ENCODE data around the gene MMP24.

The MMP24 gene

GRCh38 chr20:35216541-35216940, 9.9 kb upstream of the MMP24 start:
- no peaks in the 10 kb centered on the region for H4K20me1 ChIP-seq (ENCODE audit: control insufficient read depth, insufficient read depth, low read depth, low read length)
- H3K79me2 ChIP-seq (ENCODE audit: control insufficient read depth, low read length): no peaks in the 10 kb centered on the region
- TF ChIP-seq CTCF (IDR thresholded peaks at IDR 0.05; ENCODE audit: low read depth, low read length, poor library complexity, severe bottlenecking): no peak
- TF ChIP-seq EZH2phosphoT487 (IDR thresholded peaks at IDR 0.05; ENCODE audit: borderline replicate concordance, low read length): no peak
- no peaks in the 10 kb centered on the region for H3K9me2 ChIP-seq (replicated peaks; ENCODE audit: control insufficient read depth, low read length)
- H3K36me3 ChIP-seq (ENCODE audit: control insufficient read depth, low read length): no peaks in the 10 kb centered on the region
- no peaks in the 10 kb centered on the region for H3K9me3 ChIP-seq (ENCODE audit: control insufficient read depth, insufficient read depth, low read length)
- H3F3A ChIP-seq (ENCODE audit: control insufficient read depth, insufficient read depth): no peaks in the 10 kb centered on the region
- H3K27ac ChIP-seq (ENCODE audit: low read depth, low read length): no peak overlapping the region
- H3K4me2 ChIP-seq (ENCODE audit: low read length): no peak overlapping the region
- H3K4me1 ChIP-seq (ENCODE audit: control insufficient read depth, low read length): no peaks in the 10 kb centered on the region
- no peak overlapping the region for H3K4me3 ChIP-seq (ENCODE audit: low read length)
- H3K27me3 ChIP-seq (ENCODE audit: control insufficient read depth, low read length): 0 out of 2 replicates have a peak, but pooled peaks cover 3% of the 10 kb centered on the region

- Histone ChIP-seq H3K36me3 (ENCODE audit: control insufficient read depth, low read length) (no peaks in the 10 kb centered on the region), H3K4me2 (ENCODE audit: low read length) (no peak overlapping the region), H3K27me3 (ENCODE audit: control insufficient read depth, low read length) (peaks cover 42% of the 10 kb centered on the region), H3K9me2 (replicated peaks; ENCODE audit: control insufficient read depth, low read length) (no peaks in the 10 kb centered on the region), H3K79me2 (ENCODE audit: control insufficient read depth, low read length) (no peaks in the 10 kb centered on the region), H3K9me3 (ENCODE audit: control insufficient read depth, insufficient read depth, low read length) (no peaks in the 10 kb centered on the region), H3K4me1 (ENCODE audit: control insufficient read depth, low read length) (no peaks in the 10 kb centered on the region), H4K20me1 (ENCODE audit: control insufficient read depth, insufficient read depth, low read depth, low read length) (no peaks in the 10 kb centered on the region), H3F3A (ENCODE audit: control insufficient read depth, insufficient read depth) (no peaks in the 10 kb centered on the region), H3K27ac (ENCODE audit: low read depth, low read length) (no peak overlapping the region), H3K4me3 (ENCODE audit: low read length) (no peak overlapping the region)
- no peak for TF ChIP-seq EZH2phosphoT487 (IDR thresholded peaks at IDR 0.05; ENCODE audit: borderline replicate concordance, low read length)
- TF ChIP-seq CTCF (IDR thresholded peaks at IDR 0.05; ENCODE audit: low read depth, low read length, poor library complexity, severe bottlenecking): no peak
Observed at GRCh38 chr20:35223941-35224340, 2.5 kb upstream of the MMP24 start.

GRCh38 chr20:35224536-35224935, 2.0 kb upstream of the MMP24 start:
- Histone ChIP-seq H3K4me1 (ENCODE audit: control insufficient read depth, low read length) (no peaks in the 10 kb centered on the region), H3K9me3 (ENCODE audit: control insufficient read depth, insufficient read depth, low read length) (no peaks in the 10 kb centered on the region), H3K79me2 (ENCODE audit: control insufficient read depth, low read length) (no peaks in the 10 kb centered on the region), H3K4me2 (ENCODE audit: low read length) (no peak overlapping the region), H3F3A (ENCODE audit: control insufficient read depth, insufficient read depth) (no peaks in the 10 kb centered on the region), H3K27me3 (ENCODE audit: control insufficient read depth, low read length) (peaks cover 45% of the 10 kb centered on the region), H3K9me2 (replicated peaks; ENCODE audit: control insufficient read depth, low read length) (no peaks in the 10 kb centered on the region), H4K20me1 (ENCODE audit: control insufficient read depth, insufficient read depth, low read depth, low read length) (no peaks in the 10 kb centered on the region), H3K4me3 (ENCODE audit: low read length) (no peak overlapping the region), H3K36me3 (ENCODE audit: control insufficient read depth, low read length) (no peaks in the 10 kb centered on the region), H3K27ac (ENCODE audit: low read depth, low read length) (no peak overlapping the region)
- TF ChIP-seq EZH2phosphoT487 (IDR thresholded peaks at IDR 0.05; ENCODE audit: borderline replicate concordance, low read length) (no peak), CTCF (IDR thresholded peaks at IDR 0.05; ENCODE audit: low read depth, low read length, poor library complexity, severe bottlenecking) (no peak)

Measured in DOHH2 (cell line).